Measurements from ENCODE around the gene AGAP3.

The AGAP3 gene

DNA sequence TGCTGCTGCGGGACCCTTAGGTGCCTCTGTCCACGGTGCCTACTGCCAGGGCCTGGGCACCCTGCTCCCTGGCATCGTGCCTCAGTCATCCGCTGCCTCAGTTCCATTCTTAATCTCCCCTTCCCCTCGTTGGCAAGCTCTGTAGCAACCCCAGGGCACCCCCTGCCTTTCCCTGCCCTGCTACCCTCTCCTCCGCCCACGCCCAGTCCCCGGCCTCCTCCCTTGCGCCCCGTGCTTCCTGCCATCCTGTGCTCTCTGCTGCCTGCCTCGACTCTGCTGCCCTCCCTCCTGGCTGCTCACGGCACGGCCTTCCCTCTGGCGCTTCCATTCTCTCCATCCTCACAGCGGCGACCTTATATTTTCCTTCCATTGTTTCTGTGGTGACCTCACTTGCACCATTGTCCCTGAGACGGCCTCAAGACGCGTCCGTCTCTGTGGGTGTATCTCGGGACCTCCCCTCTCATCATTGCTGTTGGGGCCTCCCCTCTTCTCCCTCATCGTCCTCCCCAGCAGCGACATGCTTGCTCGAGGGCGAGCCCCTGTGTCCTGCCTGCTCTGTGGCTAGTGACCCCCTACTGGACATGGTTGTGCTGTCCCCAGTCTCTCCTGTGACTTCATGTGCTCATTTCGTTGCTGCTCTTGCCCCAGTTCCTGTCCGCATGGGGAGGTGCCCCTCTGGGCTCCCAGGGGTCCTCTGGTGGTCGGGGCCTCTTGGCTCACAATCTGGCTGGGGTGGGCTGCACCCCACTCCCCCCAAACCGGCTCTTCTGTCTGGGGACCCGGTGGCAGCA is 35.3 kb downstream of the AGAP3 start:
- H3K4me1 ChIP-seq (ENCODE audit: control insufficient read depth, insufficient read depth, low read length) = peaks cover 22% of the 10 kb centered on the region
- H3K9me3 ChIP-seq (ENCODE audit: control insufficient read depth in 2 of 2, low read length in 2 of 2) = no peaks in the 10 kb centered on the region
- H3K36me3 ChIP-seq (ENCODE audit: control insufficient read depth in 2 of 2, insufficient read depth in 2 of 2, low read length in 2 of 2) = peaks cover 16 to 47% of the 10 kb centered on the region in 2 donors
- H3K27ac ChIP-seq (ENCODE audit: low read length) = no peak overlapping the region
- H3K4me3 ChIP-seq (ENCODE audit: low read length in 2 of 2) = no peak overlapping the region
- H3K9ac ChIP-seq (ENCODE audit: low read length in 2 of 2) = no peak overlapping the region
- H3K27me3 ChIP-seq (ENCODE audit: control insufficient read depth in 1 of 2, insufficient read depth in 2 of 2, low read length in 2 of 2) = peaks cover 0 to 2% of the 10 kb centered on the region in 2 donors

DNA sequence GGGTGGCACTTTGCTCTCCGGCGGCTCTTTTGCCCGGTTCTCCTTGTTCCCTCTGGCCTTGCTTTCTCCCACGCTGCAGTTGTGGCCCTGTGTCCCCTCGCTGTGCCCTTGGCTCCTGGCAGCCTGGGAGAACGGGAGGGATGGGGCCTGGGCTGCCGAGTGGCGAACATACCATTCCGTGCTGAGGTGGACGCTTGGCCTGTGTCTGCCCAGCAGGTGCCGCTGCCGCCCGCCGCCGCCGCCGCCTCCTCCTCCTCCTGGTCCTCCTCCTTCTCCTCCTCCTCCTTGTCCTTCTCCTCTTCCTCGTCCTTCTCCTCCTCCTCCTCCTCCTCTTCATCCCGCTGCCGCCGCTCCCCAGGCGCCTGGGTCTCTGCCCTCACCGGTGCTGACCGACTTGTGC is 36.0 kb downstream of the AGAP3 start:
- H3K4me3 ChIP-seq (ENCODE audit: low read length in 2 of 2) = no peak overlapping the region
- H3K27ac ChIP-seq (ENCODE audit: low read length) = no peak overlapping the region
- peaks cover 0 to 2% of the 10 kb centered on the region in 2 donors for H3K27me3 ChIP-seq (ENCODE audit: control insufficient read depth in 1 of 2, insufficient read depth in 2 of 2, low read length in 2 of 2)
- no peak overlapping the region for H3K9ac ChIP-seq (ENCODE audit: low read length in 2 of 2)
- H3K9me3 ChIP-seq (ENCODE audit: control insufficient read depth in 2 of 2, low read length in 2 of 2) = no peaks in the 10 kb centered on the region
- H3K36me3 ChIP-seq (ENCODE audit: control insufficient read depth in 2 of 2, insufficient read depth in 2 of 2, low read length in 2 of 2) = peaks cover 16 to 47% of the 10 kb centered on the region in 2 donors
- peaks cover 22% of the 10 kb centered on the region for H3K4me1 ChIP-seq (ENCODE audit: control insufficient read depth, insufficient read depth, low read length)

DNA sequence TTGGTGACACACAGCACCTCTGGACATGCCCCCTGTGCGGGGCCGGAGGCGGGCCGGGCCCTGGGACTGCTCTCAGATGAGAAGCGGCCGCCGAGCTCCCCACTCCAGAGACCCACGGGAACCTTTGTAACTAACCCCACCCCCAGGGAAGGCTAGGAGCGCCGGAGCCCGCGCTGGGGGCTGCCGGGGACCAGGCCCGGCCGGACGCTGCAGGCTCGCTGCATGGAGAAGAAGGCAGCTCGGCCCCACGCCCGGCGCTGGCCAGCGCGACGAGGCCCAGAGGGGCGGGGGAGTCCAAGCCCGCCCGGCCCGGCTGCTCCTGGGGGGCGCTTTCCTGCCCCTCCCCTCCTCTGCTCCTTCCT is 36.5 kb downstream of the AGAP3 start:
- H3K27ac ChIP-seq (ENCODE audit: low read length) = no peak overlapping the region
- H3K9ac ChIP-seq (ENCODE audit: low read length in 2 of 2) = no peak overlapping the region
- no peak overlapping the region for H3K4me3 ChIP-seq (ENCODE audit: low read length in 2 of 2)
- H3K9me3 ChIP-seq (ENCODE audit: control insufficient read depth in 2 of 2, low read length in 2 of 2) = no peaks in the 10 kb centered on the region
- H3K4me1 ChIP-seq (ENCODE audit: control insufficient read depth, insufficient read depth, low read length) = peaks cover 22% of the 10 kb centered on the region
- peaks cover 0 to 2% of the 10 kb centered on the region in 2 donors for H3K27me3 ChIP-seq (ENCODE audit: control insufficient read depth in 1 of 2, insufficient read depth in 2 of 2, low read length in 2 of 2)
- H3K36me3 ChIP-seq (ENCODE audit: control insufficient read depth in 2 of 2, insufficient read depth in 2 of 2, low read length in 2 of 2) = peaks cover 17 to 47% of the 10 kb centered on the region in 2 donors

DNA sequence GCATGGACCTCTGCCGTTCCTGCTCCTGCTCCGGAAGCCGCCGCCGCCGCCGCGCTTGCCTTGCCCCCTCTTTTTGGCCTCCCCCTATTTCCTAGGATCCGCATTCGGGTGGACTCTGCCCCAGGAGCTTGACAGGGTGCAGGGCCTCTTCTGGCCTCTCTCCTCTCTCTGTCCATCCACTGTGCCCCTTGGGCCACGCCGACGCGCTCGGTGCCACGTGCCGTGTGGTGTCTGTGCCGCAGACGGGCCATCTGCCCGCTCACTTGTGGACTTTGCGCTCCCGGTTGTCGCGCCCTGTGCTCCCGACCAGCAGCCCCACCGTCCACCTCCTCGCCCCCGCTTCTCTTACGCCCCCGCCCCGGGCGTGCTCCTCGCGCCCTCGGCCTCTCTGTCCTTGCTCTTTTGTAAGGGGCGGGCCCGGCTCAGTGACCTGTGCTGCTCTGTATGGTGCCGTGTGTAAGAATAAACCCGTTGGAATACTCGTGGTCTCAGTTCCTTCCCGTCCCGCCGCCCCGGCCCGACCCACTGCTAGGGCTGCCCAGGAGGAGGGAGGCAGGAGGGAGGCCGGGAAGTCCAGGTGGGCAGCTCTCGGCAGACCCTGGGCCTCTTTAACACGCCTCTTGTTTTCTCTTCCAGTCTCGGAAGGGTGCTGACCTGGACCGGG is 37.0 kb downstream of the AGAP3 start:
- no peak overlapping the region for H3K9ac ChIP-seq (ENCODE audit: low read length in 2 of 2)
- peaks cover 0 to 2% of the 10 kb centered on the region in 2 donors for H3K27me3 ChIP-seq (ENCODE audit: control insufficient read depth in 1 of 2, insufficient read depth in 2 of 2, low read length in 2 of 2)
- no peak overlapping the region for H3K4me3 ChIP-seq (ENCODE audit: low read length in 2 of 2)
- no peak overlapping the region for H3K27ac ChIP-seq (ENCODE audit: low read length)
- peaks cover 16 to 51% of the 10 kb centered on the region in 2 donors for H3K36me3 ChIP-seq (ENCODE audit: control insufficient read depth in 2 of 2, insufficient read depth in 2 of 2, low read length in 2 of 2)
- no peaks in the 10 kb centered on the region for H3K9me3 ChIP-seq (ENCODE audit: control insufficient read depth in 2 of 2, low read length in 2 of 2)
- H3K4me1 ChIP-seq (ENCODE audit: control insufficient read depth, insufficient read depth, low read length) = peaks cover 22% of the 10 kb centered on the region

DNA sequence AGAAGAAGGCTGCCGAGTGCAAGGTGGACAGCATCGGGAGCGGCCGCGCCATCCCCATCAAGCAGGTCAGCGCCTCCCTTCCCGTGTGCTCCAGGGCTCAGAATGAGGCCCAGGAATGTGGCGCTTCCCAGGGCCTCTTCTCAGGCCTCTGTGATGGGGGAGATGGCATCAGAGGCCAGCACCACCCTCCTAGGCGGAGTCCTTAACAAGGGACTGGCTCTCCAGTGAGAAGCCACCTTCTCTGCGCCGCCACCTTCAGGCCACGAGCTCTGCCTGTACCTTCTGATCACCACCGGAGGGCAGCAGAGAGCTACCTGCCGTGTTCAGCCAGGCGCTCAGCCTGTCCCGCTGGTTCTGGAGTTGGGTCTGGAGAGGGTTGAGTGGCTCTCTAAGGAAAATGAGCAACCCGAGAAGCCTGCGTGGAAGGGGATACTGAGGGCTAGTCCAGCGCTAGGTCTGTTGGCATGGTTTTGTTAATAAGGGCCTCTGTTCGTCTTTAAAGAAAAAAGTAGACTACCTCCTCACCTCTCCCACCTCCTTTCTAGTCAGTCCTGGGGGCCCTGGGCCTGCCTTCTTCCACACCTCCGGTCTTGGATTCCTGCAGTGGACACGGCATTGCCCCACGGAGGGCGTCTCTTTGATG is 37.7 kb downstream of the AGAP3 start:
- Histone ChIP-seq H3K36me3 (ENCODE audit: control insufficient read depth in 2 of 2, insufficient read depth in 2 of 2, low read length in 2 of 2) (peaks cover 20 to 50% of the 10 kb centered on the region in 2 donors), H3K9me3 (ENCODE audit: control insufficient read depth in 2 of 2, low read length in 2 of 2) (no peaks in the 10 kb centered on the region), H3K4me3 (ENCODE audit: low read length in 2 of 2) (no peak overlapping the region)

DNA sequence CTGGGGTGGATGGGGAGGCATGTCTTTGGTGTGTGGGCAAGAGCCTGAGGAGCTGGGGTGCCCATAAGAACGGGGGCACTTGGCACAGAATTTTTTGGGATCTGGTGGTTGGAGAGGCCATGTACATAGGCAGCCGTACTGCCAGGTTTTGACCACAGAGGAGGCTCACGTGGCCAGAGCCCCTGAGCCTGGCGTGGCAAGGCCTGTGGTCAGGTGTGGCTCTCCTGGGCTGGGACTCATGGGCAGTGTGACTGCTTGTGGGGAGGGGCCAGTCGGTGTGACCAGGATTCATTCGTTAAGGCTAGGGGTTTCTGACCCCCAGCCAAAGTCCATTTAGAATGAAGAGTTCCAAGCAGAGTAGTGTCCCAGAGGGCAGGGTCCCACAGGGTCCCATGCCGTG is 38.2 kb downstream of the AGAP3 start:
- no peak overlapping the region for H3K9ac ChIP-seq (ENCODE audit: low read length in 2 of 2)
- no peaks in the 10 kb centered on the region for H3K9me3 ChIP-seq (ENCODE audit: control insufficient read depth in 2 of 2, low read length in 2 of 2)
- peaks cover 0 to 2% of the 10 kb centered on the region in 2 donors for H3K27me3 ChIP-seq (ENCODE audit: control insufficient read depth in 1 of 2, insufficient read depth in 2 of 2, low read length in 2 of 2)
- H3K4me3 ChIP-seq (ENCODE audit: low read length in 2 of 2) = no peak overlapping the region
- no peak overlapping the region for H3K27ac ChIP-seq (ENCODE audit: low read length)
- peaks cover 16 to 46% of the 10 kb centered on the region in 2 donors for H3K36me3 ChIP-seq (ENCODE audit: control insufficient read depth in 2 of 2, insufficient read depth in 2 of 2, low read length in 2 of 2)
- H3K4me1 ChIP-seq (ENCODE audit: control insufficient read depth, insufficient read depth, low read length) = peaks cover 22% of the 10 kb centered on the region

More for the DNA sequence above, 37.7 kb downstream of the AGAP3 start:
- peaks cover 22% of the 10 kb centered on the region for H3K4me1 ChIP-seq (ENCODE audit: control insufficient read depth, insufficient read depth, low read length)
- H3K9ac ChIP-seq (ENCODE audit: low read length in 2 of 2) = no peak overlapping the region
- peaks cover 0 to 2% of the 10 kb centered on the region in 2 donors for H3K27me3 ChIP-seq (ENCODE audit: control insufficient read depth in 1 of 2, insufficient read depth in 2 of 2, low read length in 2 of 2)
- no peak overlapping the region for H3K27ac ChIP-seq (ENCODE audit: low read length)

DNA sequence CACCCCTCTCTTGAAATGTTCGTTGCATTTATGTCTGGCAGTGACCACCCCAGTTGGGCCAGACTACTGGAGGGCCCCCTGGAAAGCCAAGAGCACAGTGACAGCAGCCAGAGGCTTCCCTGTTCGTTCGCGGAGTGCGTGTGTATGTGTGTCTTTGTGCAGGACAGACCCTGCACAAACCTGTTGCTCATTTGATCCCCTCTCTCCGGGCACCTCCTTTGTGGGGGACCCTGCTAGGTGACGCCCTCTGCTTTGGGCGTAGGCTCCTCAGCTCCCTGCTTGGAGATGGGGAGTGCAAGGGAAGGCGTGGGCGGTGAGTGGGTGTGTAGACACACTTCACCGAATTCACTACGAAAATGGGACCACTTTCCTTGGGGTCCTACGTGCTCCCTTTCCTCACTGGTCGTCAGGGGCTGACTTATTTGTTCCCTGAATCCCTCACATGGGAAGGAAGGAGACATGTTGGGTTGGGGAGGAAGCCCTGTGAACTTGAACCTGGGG is 38.7 kb downstream of the AGAP3 start:
- Histone ChIP-seq H3K27me3 (ENCODE audit: control insufficient read depth in 1 of 2, insufficient read depth in 2 of 2, low read length in 2 of 2) (peaks cover 0 to 2% of the 10 kb centered on the region in 2 donors), H3K9me3 (ENCODE audit: control insufficient read depth in 2 of 2, low read length in 2 of 2) (no peaks in the 10 kb centered on the region), H3K4me3 (ENCODE audit: low read length in 2 of 2) (peak overlapping the region in 1 of 2 donors; percentile 67), H3K36me3 (ENCODE audit: control insufficient read depth in 2 of 2, insufficient read depth in 2 of 2, low read length in 2 of 2) (peaks cover 20 to 48% of the 10 kb centered on the region in 2 donors), H3K4me1 (ENCODE audit: control insufficient read depth, insufficient read depth, low read length) (peaks cover 22% of the 10 kb centered on the region), H3K9ac (ENCODE audit: low read length in 2 of 2) (no peak overlapping the region), H3K27ac (ENCODE audit: low read length) (no peak overlapping the region)

DNA sequence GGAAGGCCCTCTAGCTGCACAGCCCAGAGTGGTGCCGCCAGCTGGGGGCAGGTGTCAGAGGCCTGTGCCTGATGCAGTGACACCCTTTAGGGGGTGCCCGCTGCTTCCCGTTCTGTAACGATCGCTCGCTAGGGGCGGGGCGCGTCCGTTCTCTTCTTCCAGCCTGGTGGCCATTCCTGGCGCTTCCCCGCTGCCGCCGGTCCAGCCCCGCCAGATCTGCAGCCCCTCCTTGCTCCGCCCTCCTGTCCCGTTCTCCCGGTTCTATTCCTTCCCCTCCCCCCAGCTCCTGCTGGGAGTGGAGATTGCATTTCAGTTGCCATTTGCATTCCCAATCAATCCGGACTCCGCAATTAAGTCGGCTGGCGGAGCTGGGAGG is 39.2 kb downstream of the AGAP3 start:
- Histone ChIP-seq H3K27me3 (ENCODE audit: control insufficient read depth in 1 of 2, insufficient read depth in 2 of 2, low read length in 2 of 2) (peaks cover 0 to 2% of the 10 kb centered on the region in 2 donors), H3K4me1 (ENCODE audit: control insufficient read depth, insufficient read depth, low read length) (peaks cover 22% of the 10 kb centered on the region), H3K27ac (ENCODE audit: low read length) (no peak overlapping the region), H3K9ac (ENCODE audit: low read length in 2 of 2) (no peak overlapping the region), H3K4me3 (ENCODE audit: low read length in 2 of 2) (peak overlapping the region; percentile 19 to 67), H3K9me3 (ENCODE audit: control insufficient read depth in 2 of 2, low read length in 2 of 2) (no peaks in the 10 kb centered on the region), H3K36me3 (ENCODE audit: control insufficient read depth in 2 of 2, insufficient read depth in 2 of 2, low read length in 2 of 2) (peaks cover 21 to 49% of the 10 kb centered on the region in 2 donors)

DNA sequence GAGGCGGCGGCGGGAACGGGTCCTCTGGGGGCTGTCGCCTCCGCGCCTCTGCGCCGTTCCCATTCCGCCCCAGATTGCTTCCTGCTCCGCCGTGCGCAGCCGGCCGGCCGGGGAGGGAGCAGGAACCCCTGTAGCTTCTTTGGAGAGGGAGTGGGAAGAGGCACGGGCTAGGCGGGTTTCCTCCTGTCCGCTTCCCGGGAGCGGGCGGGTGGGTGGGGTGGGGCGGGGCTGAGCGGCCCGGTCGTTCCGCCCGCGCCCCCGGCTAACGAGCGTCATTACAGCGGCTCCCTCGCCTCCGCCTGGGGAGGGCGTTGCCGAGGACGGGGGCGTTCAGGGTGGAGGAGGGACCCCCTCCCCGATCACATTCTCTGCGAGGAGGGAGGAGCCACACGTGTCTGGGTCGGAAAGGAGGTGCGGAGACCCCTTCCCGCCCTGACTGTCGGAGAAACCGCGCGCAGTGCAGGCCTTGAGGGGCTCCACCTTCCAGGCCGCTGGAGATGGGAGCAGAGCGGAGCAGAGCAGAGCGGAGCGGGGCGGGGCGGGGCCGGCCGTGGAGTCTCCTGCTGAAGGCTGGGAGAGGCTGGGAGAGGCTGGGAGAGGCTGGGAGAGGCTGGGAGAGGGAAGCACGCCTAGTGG is 39.7 kb downstream of the AGAP3 start:
- H3K9me3 ChIP-seq (ENCODE audit: control insufficient read depth in 2 of 2, low read length in 2 of 2) = no peaks in the 10 kb centered on the region
- H3K9ac ChIP-seq (ENCODE audit: low read length in 2 of 2) = no peak overlapping the region
- H3K27ac ChIP-seq (ENCODE audit: low read length) = no peak overlapping the region
- peaks cover 21 to 50% of the 10 kb centered on the region in 2 donors for H3K36me3 ChIP-seq (ENCODE audit: control insufficient read depth in 2 of 2, insufficient read depth in 2 of 2, low read length in 2 of 2)
- peaks cover 0 to 2% of the 10 kb centered on the region in 2 donors for H3K27me3 ChIP-seq (ENCODE audit: control insufficient read depth in 1 of 2, insufficient read depth in 2 of 2, low read length in 2 of 2)
- peaks cover 22% of the 10 kb centered on the region for H3K4me1 ChIP-seq (ENCODE audit: control insufficient read depth, insufficient read depth, low read length)
- H3K4me3 ChIP-seq (ENCODE audit: low read length in 2 of 2) = peak overlapping the region; percentile 19 to 67

DNA sequence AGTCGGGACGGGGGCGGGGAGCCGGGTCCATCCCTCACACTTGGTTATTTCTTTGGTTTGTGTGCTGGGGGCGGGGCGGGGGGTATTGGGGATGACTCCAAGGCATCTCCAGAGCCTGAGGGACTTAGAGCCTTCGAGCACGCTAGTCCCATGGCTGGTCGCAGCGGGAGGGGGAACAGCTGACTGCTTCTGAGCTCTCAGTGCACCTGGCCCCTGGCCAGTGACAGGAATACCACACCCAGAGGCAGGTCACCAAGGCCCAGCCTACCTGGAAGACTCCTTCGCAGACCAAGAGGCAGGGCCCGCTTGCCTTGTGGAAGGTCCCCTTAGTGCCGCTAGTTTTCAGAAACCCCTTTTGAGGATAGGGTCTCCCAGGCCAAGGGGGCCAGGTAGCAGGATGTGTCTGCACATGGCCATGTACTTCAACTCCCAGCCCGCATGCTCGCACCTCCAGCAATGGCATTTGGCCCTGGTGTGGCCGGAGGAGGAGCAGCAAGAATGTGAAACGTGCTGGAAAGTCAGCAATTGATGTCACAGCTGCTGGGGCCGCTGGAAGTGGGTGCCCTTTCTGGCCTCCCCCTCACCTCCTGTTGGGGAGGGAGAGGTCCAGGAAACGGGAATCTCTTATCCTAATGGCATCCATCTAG is 40.3 kb downstream of the AGAP3 start:
- Histone ChIP-seq H3K9me3 (ENCODE audit: control insufficient read depth in 2 of 2, low read length in 2 of 2) (no peaks in the 10 kb centered on the region), H3K9ac (ENCODE audit: low read length in 2 of 2) (no peak overlapping the region), H3K4me1 (ENCODE audit: control insufficient read depth, insufficient read depth, low read length) (peaks cover 22% of the 10 kb centered on the region), H3K27me3 (ENCODE audit: control insufficient read depth in 1 of 2, insufficient read depth in 2 of 2, low read length in 2 of 2) (peaks cover 0 to 2% of the 10 kb centered on the region in 2 donors), H3K4me3 (ENCODE audit: low read length in 2 of 2) (no peak overlapping the region), H3K36me3 (ENCODE audit: control insufficient read depth in 2 of 2, insufficient read depth in 2 of 2, low read length in 2 of 2) (peaks cover 21 to 44% of the 10 kb centered on the region in 2 donors), H3K27ac (ENCODE audit: low read length) (no peak overlapping the region)

Data from stomach smooth muscle (tissue), 2 donors.